ENCODE results near the gene PHACTR3. TPM values are rescaled to one million over a fixed set of nuclear protein-coding genes. Genes with fewer than 3 reads are reported as not detected.

The PHACTR3 gene
- total RNA-seq, 2 donors from 2014 or later: 0.34 TPM; not detected in 1

DNA sequence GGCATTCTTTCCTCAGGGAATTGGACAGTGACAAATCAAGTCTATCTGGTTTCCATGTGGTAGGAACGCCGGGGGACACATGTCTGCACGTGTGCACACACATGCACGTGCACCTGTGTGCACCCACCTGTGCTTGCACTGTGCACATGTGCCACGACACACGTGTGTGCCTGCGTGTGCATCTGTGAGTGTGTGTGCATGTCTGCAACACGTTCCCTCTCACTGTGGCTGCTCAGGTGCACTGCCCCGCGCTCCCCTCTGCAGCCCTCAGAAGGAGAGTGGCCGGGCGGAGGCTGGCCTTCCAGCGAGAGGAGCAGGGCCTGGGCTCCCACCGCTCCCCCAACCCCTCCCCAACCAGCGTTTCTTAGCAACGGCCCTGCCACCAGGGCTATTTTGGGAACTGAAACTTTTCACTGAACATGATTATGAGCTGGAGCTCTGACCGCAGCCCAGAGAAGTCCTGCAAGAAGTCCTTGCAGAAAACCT, 147.8 kb downstream of the PHACTR3 start:
- no peaks in the 10 kb centered on the region for H3K4me1 ChIP-seq (replicated peaks)
- DNase-seq (ENCODE audit: low spot score): no peak
- WGBS: 25% methylated on average over 17 of the region's 17 CpGs
- intact Hi-C loops (cut with DNase I): loop anchor here (5.0 kb wide), 1 partner anchor 180 kb away; no protein-coding TSS in a partner anchor
- no peaks in the 10 kb centered on the region for H3K36me3 ChIP-seq
- peaks cover 9% of the 10 kb centered on the region for H3K27me3 ChIP-seq (replicated peaks; ENCODE audit: insufficient read depth)
- H3K4me3 ChIP-seq: no peak overlapping the region
- no peak overlapping the region for H3K27ac ChIP-seq
- H3K9me3 ChIP-seq: no peaks in the 10 kb centered on the region
- TF ChIP-seq POLR2A (IDR thresholded peaks at IDR 0.05) (no peak), POLR2AphosphoS5 (IDR thresholded peaks at IDR 0.05) (no peak)
- TF ChIP-seq, protein P1, sequence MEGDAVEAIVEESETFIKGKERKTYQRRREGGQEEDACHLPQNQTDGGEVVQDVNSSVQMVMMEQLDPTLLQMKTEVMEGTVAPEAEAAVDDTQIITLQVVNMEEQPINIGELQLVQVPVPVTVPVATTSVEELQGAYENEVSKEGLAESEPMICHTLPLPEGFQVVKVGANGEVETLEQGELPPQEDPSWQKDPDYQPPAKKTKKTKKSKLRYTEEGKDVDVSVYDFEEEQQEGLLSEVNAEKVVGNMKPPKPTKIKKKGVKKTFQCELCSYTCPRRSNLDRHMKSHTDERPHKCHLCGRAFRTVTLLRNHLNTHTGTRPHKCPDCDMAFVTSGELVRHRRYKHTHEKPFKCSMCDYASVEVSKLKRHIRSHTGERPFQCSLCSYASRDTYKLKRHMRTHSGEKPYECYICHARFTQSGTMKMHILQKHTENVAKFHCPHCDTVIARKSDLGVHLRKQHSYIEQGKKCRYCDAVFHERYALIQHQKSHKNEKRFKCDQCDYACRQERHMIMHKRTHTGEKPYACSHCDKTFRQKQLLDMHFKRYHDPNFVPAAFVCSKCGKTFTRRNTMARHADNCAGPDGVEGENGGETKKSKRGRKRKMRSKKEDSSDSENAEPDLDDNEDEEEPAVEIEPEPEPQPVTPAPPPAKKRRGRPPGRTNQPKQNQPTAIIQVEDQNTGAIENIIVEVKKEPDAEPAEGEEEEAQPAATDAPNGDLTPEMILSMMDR (IDR thresholded peaks at IDR 0.05): no peak

DNA sequence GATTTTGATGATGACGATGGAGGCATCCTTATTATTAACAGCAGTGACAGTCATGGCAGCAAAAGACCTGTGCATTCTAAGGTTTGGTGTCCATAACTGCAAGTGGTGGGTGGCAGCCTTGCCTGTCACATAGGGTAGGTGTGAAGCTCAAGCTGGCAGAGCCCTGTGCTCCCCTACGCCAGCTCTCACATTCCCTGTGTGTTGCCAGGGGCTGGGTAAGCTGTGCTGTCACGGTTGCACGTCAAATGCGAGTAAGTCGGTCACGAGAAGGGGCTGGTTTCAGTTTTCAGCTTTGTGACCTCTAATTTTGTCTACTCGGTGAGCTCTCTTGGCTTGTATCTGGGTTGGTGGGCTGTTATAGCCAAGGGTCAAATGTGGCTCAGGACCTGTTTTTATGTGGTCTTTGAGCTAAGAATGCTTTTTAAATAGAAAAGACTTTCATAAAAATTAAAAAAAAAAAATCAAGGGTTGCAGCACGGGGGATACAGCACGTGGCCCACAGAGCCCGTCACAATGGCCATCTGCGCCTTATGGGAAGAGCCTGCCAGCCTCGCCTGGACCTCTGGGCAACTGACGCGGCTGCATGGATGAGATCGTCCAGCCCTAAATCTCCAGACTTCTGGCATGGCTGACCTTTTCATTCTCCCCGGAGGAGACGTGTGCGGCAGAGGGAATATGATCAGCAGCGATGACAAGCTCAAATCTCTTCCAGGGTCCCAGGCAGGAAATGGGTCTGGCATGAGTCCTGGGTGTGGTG, 148.5 kb downstream of the PHACTR3 start:
- no peak overlapping the region for H3K27ac ChIP-seq
- H3K4me1 ChIP-seq (replicated peaks): no peaks in the 10 kb centered on the region
- intact Hi-C loops (cut with DNase I): loop anchor here (5.0 kb wide), 1 partner anchor 181 kb away; no protein-coding TSS in a partner anchor
- TF ChIP-seq POLR2AphosphoS5 (IDR thresholded peaks at IDR 0.05): no peak
- TF ChIP-seq, protein P1 (IDR thresholded peaks at IDR 0.05): no peak
- TF ChIP-seq POLR2A (IDR thresholded peaks at IDR 0.05): no peak
- DNase-seq (ENCODE audit: low spot score): no peak
- no peak overlapping the region for H3K4me3 ChIP-seq
- no peaks in the 10 kb centered on the region for H3K36me3 ChIP-seq
- H3K9me3 ChIP-seq: no peaks in the 10 kb centered on the region
- 46% methylated on average over 20 of the region's 20 CpGs for WGBS
- H3K27me3 ChIP-seq (replicated peaks; ENCODE audit: insufficient read depth): peaks cover 14% of the 10 kb centered on the region

DNA sequence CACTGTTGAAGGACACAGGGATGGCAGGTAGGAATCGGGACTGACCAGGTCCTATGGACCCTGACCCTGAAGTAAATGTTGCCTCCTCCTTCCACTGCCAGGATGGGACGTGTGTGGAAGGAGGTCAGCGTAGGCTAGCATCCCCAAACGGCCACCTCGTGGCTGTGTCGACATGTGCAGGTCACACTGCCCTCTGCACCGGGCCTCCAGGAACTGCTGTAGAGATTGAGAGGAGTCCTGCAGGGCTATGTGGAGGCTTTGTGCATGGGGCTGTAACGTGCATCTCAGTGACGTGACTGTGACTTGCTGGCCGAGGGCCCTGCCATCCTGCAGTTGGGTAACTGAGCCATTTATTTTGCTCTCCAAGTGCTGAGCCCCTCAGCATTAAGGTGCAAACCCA, 149.5 kb downstream of the PHACTR3 start:
- peaks cover 16% of the 10 kb centered on the region for H3K27me3 ChIP-seq (replicated peaks; ENCODE audit: insufficient read depth)
- no peak for TF ChIP-seq POLR2A (IDR thresholded peaks at IDR 0.05)
- TF ChIP-seq, protein P1 (IDR thresholded peaks at IDR 0.05): no peak
- TF ChIP-seq POLR2AphosphoS5 (IDR thresholded peaks at IDR 0.05): no peak
- 78% methylated on average over 9 of the region's 10 CpGs for WGBS
- no peak overlapping the region for H3K27ac ChIP-seq
- no peaks in the 10 kb centered on the region for H3K9me3 ChIP-seq
- no peak overlapping the region for H3K4me3 ChIP-seq
- no peak for DNase-seq (ENCODE audit: low spot score)
- intact Hi-C loops (cut with DNase I): loop anchor here (5.0 kb wide), 1 partner anchor 182 kb away; no protein-coding TSS in a partner anchor
- H3K4me1 ChIP-seq (replicated peaks): no peaks in the 10 kb centered on the region
- H3K36me3 ChIP-seq: no peaks in the 10 kb centered on the region

DNA sequence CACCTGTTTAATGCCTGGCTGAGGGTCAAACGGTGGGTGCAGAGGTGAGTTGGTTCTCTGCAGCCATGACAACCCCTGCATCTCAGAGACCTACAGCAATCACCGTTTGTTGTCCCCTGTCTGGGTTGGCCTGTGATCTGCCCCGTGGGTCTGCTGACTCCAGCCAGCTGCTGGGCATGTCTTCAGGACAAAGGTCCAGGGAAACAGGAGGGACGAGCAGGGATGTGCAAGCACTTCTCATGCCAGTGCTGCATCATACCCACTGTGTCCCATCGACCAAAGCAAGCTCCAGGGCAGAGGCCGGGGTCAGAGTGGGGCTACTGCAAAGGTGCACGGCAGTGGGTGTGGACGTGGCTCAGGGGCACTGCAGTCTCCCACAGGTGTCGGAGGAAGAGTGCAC, 150.2 kb downstream of the PHACTR3 start:
- WGBS: 61% methylated on average over 9 of the region's 9 CpGs
- H3K27ac ChIP-seq: no peak overlapping the region
- H3K36me3 ChIP-seq: no peaks in the 10 kb centered on the region
- no peaks in the 10 kb centered on the region for H3K9me3 ChIP-seq
- intact Hi-C loops (cut with DNase I): loop anchor here (5.0 kb wide), 1 partner anchor 182 kb away; no protein-coding TSS in a partner anchor
- no peaks in the 10 kb centered on the region for H3K4me1 ChIP-seq (replicated peaks)
- H3K27me3 ChIP-seq (replicated peaks; ENCODE audit: insufficient read depth): peaks cover 16% of the 10 kb centered on the region
- TF ChIP-seq POLR2AphosphoS5 (IDR thresholded peaks at IDR 0.05) (no peak), POLR2A (IDR thresholded peaks at IDR 0.05) (no peak)
- TF ChIP-seq, protein P1 (IDR thresholded peaks at IDR 0.05): no peak
- no peak overlapping the region for H3K4me3 ChIP-seq
- DNase-seq (ENCODE audit: low spot score): no peak

Data from prostate gland (tissue), 2 donors.